OCI-LY1 (cell line): ENCODE measurements around the gene MEIOSIN.

ENCODE experiments used
- H2AFZ ChIP-seq: fragments of 200-600 bp; sonication (generic), shearing (Covaris generic); 2 replicates; pipeline ENCODE4 v1.6.0; 2014; ENCODE audit warnings: antibody characterized with exemption, mild to moderate bottlenecking, low read length
- H3F3A ChIP-seq: fragments of 200-600 bp; sonication (generic), shearing (Covaris generic); 2 replicates; pipeline ENCODE4 v1.6.0; 2014; ENCODE audit warnings: mild to moderate bottlenecking, antibody characterized with exemption, low read length, moderate library complexity; ENCODE audit not compliant: insufficient read depth
- H3K27ac ChIP-seq: fragments of 200-600 bp; sonication (generic); 2 replicates; pipeline ENCODE4 v1.5.1; 2014; ENCODE audit warnings: low read length, mixed run types, mild to moderate bottlenecking, low read depth; ENCODE audit not compliant: poor library complexity, severe bottlenecking
- H3K27me3 ChIP-seq: fragments of 200-600 bp; sonication (generic); 2 replicates; pipeline ENCODE4 v1.6.0; 2014; ENCODE audit warnings: antibody characterized with exemption, mild to moderate bottlenecking, low read length, moderate library complexity; ENCODE audit not compliant: insufficient read depth
- H3K36me3 ChIP-seq: fragments of 200-600 bp; sonication (generic); 2 replicates; pipeline ENCODE4 v1.6.1; 2014; ENCODE audit warnings: mild to moderate bottlenecking, antibody characterized with exemption, low read length, moderate library complexity, mixed read lengths; ENCODE audit not compliant: insufficient read depth
- H3K4me1 ChIP-seq: fragments of 200-600 bp; sonication (generic); 2 replicates; pipeline ENCODE4 v1.5.1; 2014; ENCODE audit warnings: mild to moderate bottlenecking, low read length, moderate library complexity; ENCODE audit not compliant: insufficient read depth, severe bottlenecking
- H3K4me2 ChIP-seq: fragments of 200-600 bp; sonication (generic), shearing (Covaris generic); 2 replicates; pipeline ENCODE4 v1.6.1; 2014; ENCODE audit warnings: low read length
- H3K4me3 ChIP-seq: fragments of 200-600 bp; sonication (generic); 2 replicates; pipeline ENCODE4 v1.5.1; 2014; ENCODE audit warnings: low read length, low read depth, mild to moderate bottlenecking, mixed read lengths; ENCODE audit not compliant: poor library complexity, severe bottlenecking
- H3K79me2 ChIP-seq: fragments of 200-600 bp; shearing (Covaris generic); 2 replicates; pipeline ENCODE4 v1.6.1; 2016; ENCODE audit warnings: mixed run types, low read length, mixed read lengths; ENCODE audit not compliant: insufficient read depth
- H3K9ac ChIP-seq: fragments of 200-600 bp; sonication (generic), shearing (Covaris generic); 2 replicates; pipeline ENCODE4 v1.6.1; 2014; ENCODE audit warnings: mild to moderate bottlenecking, low read length, mixed read lengths
- H3K9me2 ChIP-seq: fragments of 200-600 bp; sonication (generic), shearing (Covaris generic); 2 replicates; pipeline ENCODE4 v1.6.1; 2014; ENCODE audit warnings: low read depth, mild to moderate bottlenecking, low read length, mixed read lengths
- H3K9me3 ChIP-seq: fragments of 200-600 bp; shearing (Covaris generic); 2 replicates; pipeline ENCODE4 v1.6.1; 2014; ENCODE audit warnings: low read length, mixed read lengths
- H4K20me1 ChIP-seq: fragments of 200-600 bp; sonication (generic), shearing (Covaris generic); 2 replicates; pipeline ENCODE4 v1.6.0; 2016; ENCODE audit warnings: mild to moderate bottlenecking, low read length; ENCODE audit not compliant: insufficient read depth
- CTCF ChIP-seq: fragments of 200-600 bp; sonication (generic), shearing (Covaris generic); IDR thresholded peaks from 2 replicates; pipeline ENCODE4 v1.5.1; 2017; ENCODE audit warnings: mild to moderate bottlenecking, antibody characterized with exemption, low read length, moderate library complexity, mixed read lengths
- EZH2 ChIP-seq: fragments of 200-600 bp; sonication (generic), shearing (Covaris generic); IDR thresholded peaks from 2 replicates; pipeline ENCODE4 v1.8.0; 2017; ENCODE audit warnings: borderline replicate concordance, mixed run types, mild to moderate bottlenecking, antibody characterized with exemption, low read length, moderate library complexity, mixed read lengths

Gene MEIOSIN

GRCh38 chr19:45781214-45782161 lies 48.2 kb downstream of the MEIOSIN start:
- H3K9me3 ChIP-seq: no peaks in the 10 kb centered on the region
- H3K4me1 ChIP-seq: peaks cover 10% of the 10 kb centered on the region
- no peaks in the 10 kb centered on the region for H3K79me2 ChIP-seq
- H3K9me2 ChIP-seq: no peaks in the 10 kb centered on the region
- H3K4me3 ChIP-seq: no peak overlapping the region
- no peak overlapping the region for H3K9ac ChIP-seq
- H3F3A ChIP-seq: no peaks in the 10 kb centered on the region
- peaks cover 11% of the 10 kb centered on the region; the same call in 1 of the 2 replicates for H3K36me3 ChIP-seq
- H3K27ac ChIP-seq: no peak overlapping the region
- H3K27me3 ChIP-seq: no peaks in the 10 kb centered on the region
- no peak overlapping the region for H3K4me2 ChIP-seq
- TF ChIP-seq EZH2 (no peak), CTCF (no peak)
- H4K20me1 ChIP-seq: no peaks in the 10 kb centered on the region
- no peak overlapping the region for H2AFZ ChIP-seq

- Histone ChIP-seq H2AFZ (no peak within 1 kb of the TSS), H4K20me1 (no peaks in the 10 kb centered on the region), H3K27me3 (no peaks in the 10 kb centered on the region), H3K9ac (no peak within 1 kb of the TSS), H3K79me2 (no peaks in the 10 kb centered on the region), H3F3A (no peaks in the 10 kb centered on the region), H3K4me3 (no peak within 1 kb of the TSS), H3K27ac (no peak within 1 kb of the TSS), H3K4me1 (peaks cover 10% of the 10 kb centered on the region), H3K9me2 (no peaks in the 10 kb centered on the region), H3K4me2 (no peak within 1 kb of the TSS), H3K9me3 (no peaks in the 10 kb centered on the region), H3K36me3 (peaks cover 17% of the 10 kb centered on the region; the same call in 1 of the 2 replicates)
- TF ChIP-seq EZH2 (no peak), CTCF (no peak)
Measured at GRCh38 chr19:45782162-45782691, 49.0 kb downstream of the MEIOSIN start, which contains the start of gene DMPK. Gene DMPK, minus strand, starts transcription at chr19:45782490. Its CDS starts 138 bp downstream, at chr19:45782352.

GRCh38 chr19:45782820-45783785 lies 49.9 kb downstream of the MEIOSIN start:
- no peaks in the 10 kb centered on the region for H4K20me1 ChIP-seq
- TF ChIP-seq CTCF (no peak), EZH2 (no peak)
- no peak overlapping the region for H2AFZ ChIP-seq
- H3K4me2 ChIP-seq: no peak overlapping the region
- H3K79me2 ChIP-seq: no peaks in the 10 kb centered on the region
- H3K27ac ChIP-seq: no peak overlapping the region
- H3K27me3 ChIP-seq: no peaks in the 10 kb centered on the region
- H3K36me3 ChIP-seq: peaks cover 23% of the 10 kb centered on the region
- no peak overlapping the region for H3K4me3 ChIP-seq
- H3K9me2 ChIP-seq: no peaks in the 10 kb centered on the region
- H3K4me1 ChIP-seq: peaks cover 10% of the 10 kb centered on the region
- H3F3A ChIP-seq: no peaks in the 10 kb centered on the region
- no peaks in the 10 kb centered on the region for H3K9me3 ChIP-seq
- no peak overlapping the region for H3K9ac ChIP-seq
